HCT116 (cell line): ENCODE results near the gene OR2S2. TPM values are rescaled to one million over a fixed set of nuclear protein-coding genes. Genes with fewer than 3 reads are reported as not detected.

ENCODE experiments used
- ATAC-seq: fragments of 200-7000 bp; cut with Tn5 transposase; 2 replicates; pipeline ENCODE4 v1.9.1; 2020; ENCODE audit warnings: mild to moderate bottlenecking, moderate library complexity
- BruUV-seq: library from RNA; stranded (reverse); fragments of 400-500 nt; replicated peaks from 2 replicates; lab custom pipeline; 2021; lab: Mats Ljungman, UMichigan
- CTCF ChIA-PET: fragments of 300-600 bp; sonication (Branson Sonifier 250); formaldehyde crosslinking; loops from one replicate; lab custom pipeline; 2021; ENCODE audit warnings: antibody characterized with exemption; lab: Charles Lee
- POLR2A ChIA-PET: fragments of 300-600, 350-600 bp; sonication (Branson Sonifier 250); formaldehyde crosslinking; loops from one replicate; lab custom pipeline; 2021; ENCODE audit warnings: antibody characterized with exemption; lab: Charles Lee
- RAD21 ChIA-PET, 2 experiments: fragments of 300-600 bp; sonication (Branson Sonifier 250); formaldehyde crosslinking; loops; one replicate each; lab custom pipeline; 2023; ENCODE audit warnings: low total read pairs in 2 of 2; ENCODE audit not compliant: uncharacterized antibody in 2 of 2, unreplicated experiment in 2 of 2, low non-redundant PET in 1 of 2; lab: Charles Lee
- DNase-seq: peaks from one replicate; pipeline ENCODE4 v3.0.0-alpha.2; 2010; ENCODE audit warnings: low read depth, low spot score
- H2AFZ ChIP-seq: fragments of 200-600 bp; shearing (Covaris generic), sonication (generic); 2 replicates; pipeline ENCODE4 v1.6.1; 2017; ENCODE audit warnings: low read depth, mixed run types, mixed read lengths, antibody characterized with exemption, low read length; ENCODE audit not compliant: poor library complexity, severe bottlenecking
- H3K27ac ChIP-seq: 2 replicates; pipeline ENCODE4 v1.5.1; 2012; ENCODE audit warnings: low read depth, low read length
- H3K27me3 ChIP-seq: fragments of 200-600 bp; sonication (generic); 2 replicates; pipeline ENCODE4 v1.6.1; 2016; ENCODE audit warnings: mixed run types, low read length, mixed read lengths; ENCODE audit not compliant: insufficient read depth
- H3K36me3 ChIP-seq, 2 experiments: fragments of 200-500 bp in 1 of 2; fragments of 200-600 bp in 1 of 2; sonication (Bioruptor generic) in 1 of 2; sonication (generic) in 1 of 2; 2 replicates each; pipeline versions ENCODE4 v1.5.1 to v1.6.1; 2014 to 2016; ENCODE audit warnings: low read length in 2 of 2, inconsistent platforms in 1 of 2, mixed read lengths in 1 of 2, mixed run types in 1 of 2; ENCODE audit not compliant: insufficient read depth in 2 of 2, control insufficient read depth in 1 of 2
- H3K4me1 ChIP-seq, 2 experiments: fragments of 200-600 bp in 1 of 2; sonication (generic) in 1 of 2; 2 replicates each; pipeline versions ENCODE4 v1.5.1 to v1.6.1; 2012 to 2017; ENCODE audit warnings: low read length in 2 of 2, inconsistent platforms in 1 of 2, mild to moderate bottlenecking in 1 of 2, mixed read lengths in 1 of 2, mixed run types in 1 of 2, moderate library complexity in 1 of 2; ENCODE audit not compliant: insufficient read depth in 2 of 2, control insufficient read depth in 1 of 2
- H3K4me2 ChIP-seq: fragments of 200-600 bp; sonication (generic); 2 replicates; pipeline ENCODE4 v1.6.1; 2017; ENCODE audit warnings: mixed run types, low read length, mixed read lengths
- H3K4me3 ChIP-seq, 2 experiments: fragments of 200-600 bp in 1 of 2; sonication (generic) in 1 of 2; replicated peaks in 1 of 2; 2 replicates each; pipeline ENCODE4 v1.5.1; 2011 to 2016; ENCODE audit warnings: low read length in 2 of 2, control low read depth in 1 of 2, low read depth in 1 of 2, mild to moderate bottlenecking in 1 of 2, mixed read lengths in 1 of 2, mixed run types in 1 of 2
- H3K79me2 ChIP-seq: fragments of 200-600 bp; sonication (generic); 2 replicates; pipeline ENCODE4 v1.6.1; 2017; ENCODE audit warnings: mild to moderate bottlenecking, mixed run types, low read length, moderate library complexity, mixed read lengths; ENCODE audit not compliant: insufficient read depth
- H3K9ac ChIP-seq: fragments of 200-600 bp; sonication (generic); 2 replicates; pipeline ENCODE4 v1.6.1; 2016; ENCODE audit warnings: low read length, mixed read lengths
- H3K9me2 ChIP-seq: fragments of 200-600 bp; sonication (generic), shearing (Covaris generic); 2 replicates; pipeline ENCODE4 v1.6.1; 2017; ENCODE audit warnings: mixed run types, mild to moderate bottlenecking, moderate library complexity; ENCODE audit not compliant: insufficient read depth
- H3K9me3 ChIP-seq, 2 experiments: fragments of 200-500 bp in 1 of 2; fragments of 200-600 bp in 1 of 2; sonication (Bioruptor generic) in 1 of 2; sonication (generic) in 1 of 2; 2 replicates each; pipeline ENCODE4 v1.6.1; 2014 to 2017; ENCODE audit warnings: low read length in 2 of 2, mixed read lengths in 2 of 2, inconsistent platforms in 1 of 2, low read depth in 1 of 2, mild to moderate bottlenecking in 1 of 2, mixed run types in 1 of 2, moderate library complexity in 1 of 2; ENCODE audit not compliant: control insufficient read depth in 1 of 2, insufficient read depth in 1 of 2
- H4K20me1 ChIP-seq: fragments of 200-600 bp; sonication (generic), shearing (Covaris generic); 2 replicates; pipeline ENCODE4 v1.6.1; 2017; ENCODE audit warnings: mixed run types, mild to moderate bottlenecking, moderate library complexity; ENCODE audit not compliant: insufficient read depth
- EGR1 ChIP-seq: IDR thresholded peaks from 2 replicates; pipeline ENCODE4 v1.6.1; 2012; ENCODE audit warnings: low read depth
- ELF1 ChIP-seq: IDR thresholded peaks from 2 replicates; pipeline ENCODE4 v1.6.1; 2012; ENCODE audit warnings: low read depth, borderline replicate concordance
- MAX ChIP-seq: IDR thresholded peaks from 2 replicates; pipeline ENCODE4 v1.6.1; 2012
- POLR2A ChIP-seq: IDR thresholded peaks from 2 replicates; pipeline ENCODE4 v1.7.0; 2011; ENCODE audit warnings: borderline replicate concordance; ENCODE audit not compliant: insufficient read depth, insufficient read length; ENCODE audit errors: extremely low read depth
- POLR2AphosphoS5 ChIP-seq: IDR thresholded peaks from 2 replicates; pipeline ENCODE4 v1.6.1; 2011; ENCODE audit warnings: mild to moderate bottlenecking, low read depth, low read length, moderate library complexity
- SP1 ChIP-seq: IDR thresholded peaks from 2 replicates; pipeline ENCODE4 v1.6.1; 2012; ENCODE audit warnings: low read depth
- SRF ChIP-seq: IDR thresholded peaks from 2 replicates; pipeline ENCODE4 v1.6.1; 2012; ENCODE audit warnings: low read depth
- TCF7L2 ChIP-seq: IDR thresholded peaks from 2 replicates; pipeline ENCODE4 v1.7.0; 2011; ENCODE audit warnings: borderline replicate concordance, inconsistent platforms; ENCODE audit not compliant: insufficient read depth, insufficient read length; ENCODE audit errors: extremely low read depth
- ZBTB33 ChIP-seq: IDR thresholded peaks from 2 replicates; pipeline ENCODE4 v1.6.1; 2011; ENCODE audit warnings: mild to moderate bottlenecking, low read length, moderate library complexity; ENCODE audit not compliant: insufficient replicate concordance; ENCODE audit errors: extremely low read depth
- ZFX ChIP-seq: fragments of 450-650 bp; IDR thresholded peaks from 2 replicates; pipeline ENCODE4 v1.6.1; 2017
- intact Hi-C: fragments of 100-400 bp; cut with micrococcal nuclease; formaldehyde crosslinking; loops from 2 replicates; pipeline ENCODE4 v1.10.0; 2022
- total RNA-seq: library from RNA; stranded (reverse); gene quantifications from one replicate; pipeline ENCODE4 v1.2.1, GENCODE V29; 2021; ENCODE audit not compliant: unreplicated experiment

The OR2S2 gene
- total RNA-seq, 1 experiment from 2014 or later: not detected

GRCh38 chr9:35994959-35995358, 37.0 kb upstream of the OR2S2 start:
- Histone ChIP-seq H3K9me2 (no peaks in the 10 kb centered on the region), H4K20me1 (no peaks in the 10 kb centered on the region), H3K9me3 (0 out of 4 replicates have a peak, but pooled peaks cover 0 to 4% of the 10 kb centered on the region in 2 experiments), H3K36me3 (no peaks in the 10 kb centered on the region), H3K27ac (no peak overlapping the region), H3K4me1 (no peaks in the 10 kb centered on the region), H3K4me3 (no peak overlapping the region), H3K27me3 (no peaks in the 10 kb centered on the region), H3K79me2 (no peaks in the 10 kb centered on the region), H3K9ac (no peak overlapping the region), H3K4me2 (no peak overlapping the region), H2AFZ (no peak overlapping the region)
- no peak for ATAC-seq
- DNase-seq: no peak
- POLR2A ChIA-PET: no interaction called here
- no TSS peak for BruUV-seq
- RAD21 ChIA-PET: no interaction called here
- intact Hi-C loops: no loop called here
- TF ChIP-seq TCF7L2 (no peak), ZBTB33 (no peak), SP1 (no peak), MAX (no peak), SRF (no peak), POLR2AphosphoS5 (no peak), ELF1 (no peak), ZFX (no peak), EGR1 (no peak), POLR2A (no peak)
- CTCF ChIA-PET: interaction anchor here (0.8 to 1.2 kb wide), 3 partner anchors 13 to 205 kb away, joined by 3 read pairs; no protein-coding TSS in a partner anchor
